GM18508 (cell line): ENCODE data around the gene ARRDC5.
"Not testable (repeated sequence)": the region's sequence is repeated elsewhere in the genome, so short reads cannot be mapped to it uniquely, and the experiment has no call there.

Experiments used
- ATAC-seq: cut with Tn5 transposase; IDR thresholded peaks from one replicate; pipeline ENCODE4 v1.9.1; 2021; ENCODE audit warnings: moderate number of reproducible peaks; ENCODE audit not compliant: insufficient read depth, unreplicated experiment

The ARRDC5 gene

DNA sequence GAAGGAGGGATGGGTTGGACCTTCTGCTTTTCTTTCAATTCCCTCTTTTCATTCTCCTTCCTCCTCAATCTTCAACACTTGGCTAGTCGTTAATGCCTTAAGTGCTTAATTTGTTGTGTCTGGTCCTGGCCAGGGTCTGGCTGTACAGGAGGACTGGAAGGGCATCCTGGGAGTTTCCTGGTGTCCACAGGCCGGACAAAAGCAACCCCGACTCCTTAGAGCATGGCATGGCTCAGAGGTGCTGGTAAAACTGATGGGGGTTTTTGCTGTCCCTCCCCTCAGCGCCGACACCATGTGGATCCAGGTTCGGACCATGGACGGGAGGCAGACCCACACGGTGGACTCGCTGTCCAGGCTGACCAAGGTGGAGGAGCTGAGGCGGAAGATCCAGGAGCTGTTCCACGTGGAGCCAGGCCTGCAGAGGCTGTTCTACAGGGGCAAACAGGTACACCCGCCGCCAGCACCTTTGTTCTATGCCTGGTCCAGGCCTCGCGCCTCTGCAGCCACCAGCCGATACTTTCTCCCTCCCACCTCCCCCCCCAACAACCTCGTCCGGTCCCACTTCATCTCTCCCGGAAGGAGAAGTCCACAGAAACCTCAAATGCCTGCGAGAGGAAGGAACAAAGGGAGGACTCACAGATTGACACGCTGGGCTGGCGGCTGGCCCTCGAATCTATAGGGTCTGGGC is 8.0 kb upstream of the ARRDC5 start:
- ATAC-seq, result no peak

DNA sequence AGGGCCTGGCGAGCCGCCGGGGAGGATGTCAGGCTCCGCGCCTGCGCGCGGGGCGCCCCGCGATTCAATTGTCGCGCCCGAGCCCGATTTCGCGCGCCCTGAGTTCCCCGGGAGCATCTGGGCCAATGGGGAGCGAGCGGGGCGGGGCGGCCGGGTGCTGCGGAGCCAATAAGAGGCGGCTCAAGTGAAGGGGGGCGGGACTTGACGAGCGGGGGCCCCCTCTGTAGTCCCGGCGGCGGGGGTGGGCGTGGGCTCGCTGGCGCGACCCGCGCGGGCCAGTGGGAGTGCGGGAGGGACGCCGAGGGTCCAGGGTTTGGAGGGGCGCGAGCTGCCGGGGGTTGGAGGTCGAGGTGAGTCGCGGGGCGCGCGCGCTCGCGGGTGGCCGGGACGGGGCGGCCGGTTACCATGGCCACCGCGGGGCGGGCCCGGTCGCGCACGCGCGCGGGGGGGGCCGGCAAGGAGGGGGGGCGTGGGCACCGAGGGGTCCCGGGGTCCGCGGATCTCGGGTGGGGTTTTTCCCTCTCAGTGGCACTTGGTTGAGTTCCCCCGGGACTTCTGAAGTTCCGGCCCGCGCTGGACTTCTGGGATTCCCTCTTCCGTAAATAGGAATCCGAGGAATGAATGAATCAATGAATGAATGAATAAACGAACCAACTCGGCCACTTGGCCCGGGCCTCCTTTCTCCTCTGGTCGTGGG is 7.3 kb upstream of the ARRDC5 start:
- no peak for ATAC-seq

- ATAC-seq, result no peak
These were observed 6.6 kb upstream of the ARRDC5 start, which contains the start of gene UHRF1 for GRCh38 chr19:4909156-4909896. Gene UHRF1, plus strand, starts transcription at chr19:4909501. Its CDS starts 1,385 bp downstream, at chr19:4910886.

DNA sequence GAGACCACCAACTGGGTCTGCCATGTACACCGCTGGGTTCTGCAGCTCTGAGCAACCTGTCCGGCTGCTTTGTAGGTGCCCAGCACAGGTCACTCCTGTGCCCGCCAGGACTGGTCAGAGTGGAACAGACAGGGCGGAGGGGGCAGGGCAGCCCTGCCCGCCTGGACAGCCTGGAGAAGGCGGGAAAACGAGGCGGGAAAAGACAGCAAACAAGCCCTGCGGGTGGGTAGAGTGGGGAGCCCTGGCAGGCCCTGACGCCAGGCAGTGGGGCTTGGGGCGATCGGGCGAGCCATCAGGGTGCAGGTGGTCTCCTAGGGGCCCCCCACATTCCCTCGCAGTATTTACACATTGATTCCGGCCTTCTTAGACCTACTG is 6.1 kb upstream of the ARRDC5 start:
- ATAC-seq, result no peak

DNA sequence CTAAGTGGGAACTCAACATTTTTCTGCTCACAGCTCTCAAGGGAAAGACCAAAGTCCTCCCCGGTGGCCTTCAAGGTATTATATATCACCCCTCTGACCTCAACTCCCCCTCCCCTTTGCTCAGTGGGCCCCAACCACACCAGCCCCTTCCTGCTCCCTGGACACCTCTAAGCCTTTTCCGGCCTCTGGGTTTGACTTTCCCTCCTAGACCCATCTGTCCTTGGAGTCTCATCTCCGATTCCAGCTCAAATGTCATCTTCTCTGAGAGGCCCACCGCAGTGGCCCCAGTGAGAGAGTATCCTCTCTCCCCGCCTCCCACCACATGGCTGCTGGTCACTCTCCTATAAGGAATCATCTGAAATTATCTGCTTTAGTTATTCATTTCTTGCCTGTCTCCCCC is 5.7 kb upstream of the ARRDC5 start:
- no peak for ATAC-seq

GRCh38 chr19:4906963-4907362 is 4.3 kb upstream of the ARRDC5 start:
- no peak for ATAC-seq

DNA sequence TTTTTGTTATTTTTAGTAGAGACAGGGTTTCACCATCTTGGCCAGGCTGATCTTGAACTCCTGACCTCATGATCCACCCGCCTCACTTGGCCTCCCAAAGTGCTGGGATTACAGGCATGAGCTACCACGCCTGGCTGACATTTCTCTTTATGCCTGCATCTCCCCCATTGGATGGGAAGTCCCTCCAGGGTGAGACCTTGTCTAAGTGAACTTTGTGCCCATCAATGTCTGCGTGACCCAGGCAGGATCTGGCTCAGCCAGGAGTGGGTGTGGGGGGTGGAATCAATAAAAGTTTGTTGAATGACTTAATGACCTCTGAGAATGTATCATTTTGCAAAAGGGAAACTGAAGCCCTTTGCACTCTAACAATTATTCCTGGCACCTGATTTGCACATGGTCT is 1.8 kb upstream of the ARRDC5 start:
- no peak for ATAC-seq

DNA sequence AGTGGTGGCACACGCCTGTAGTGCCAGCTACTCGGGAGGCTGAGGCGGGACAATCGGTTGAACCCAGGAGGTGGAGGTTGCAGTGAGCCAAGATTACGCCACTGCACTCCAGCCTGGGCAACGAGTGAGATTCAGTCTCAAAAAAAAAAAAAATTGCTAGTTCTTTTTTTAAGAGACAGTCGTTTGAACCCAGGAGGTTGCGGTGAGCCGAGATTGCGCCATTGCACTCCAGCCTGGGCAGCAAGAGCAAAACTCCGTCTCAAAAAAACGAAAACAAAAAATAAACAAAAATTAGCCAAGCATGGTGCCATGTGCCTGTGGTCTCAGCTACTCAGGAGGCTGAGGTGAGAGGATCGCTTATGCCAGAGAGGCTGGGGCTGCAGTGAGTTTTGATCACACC is 1.8 kb downstream of the ARRDC5 start:
- not testable (repeated sequence) for ATAC-seq

- no peak for ATAC-seq
These were observed 5.5 kb downstream of the ARRDC5 start for GRCh38 chr19:4897146-4897545.

- ATAC-seq, result no peak
These were observed 6.3 kb downstream of the ARRDC5 start for GRCh38 chr19:4896372-4896771.

DNA sequence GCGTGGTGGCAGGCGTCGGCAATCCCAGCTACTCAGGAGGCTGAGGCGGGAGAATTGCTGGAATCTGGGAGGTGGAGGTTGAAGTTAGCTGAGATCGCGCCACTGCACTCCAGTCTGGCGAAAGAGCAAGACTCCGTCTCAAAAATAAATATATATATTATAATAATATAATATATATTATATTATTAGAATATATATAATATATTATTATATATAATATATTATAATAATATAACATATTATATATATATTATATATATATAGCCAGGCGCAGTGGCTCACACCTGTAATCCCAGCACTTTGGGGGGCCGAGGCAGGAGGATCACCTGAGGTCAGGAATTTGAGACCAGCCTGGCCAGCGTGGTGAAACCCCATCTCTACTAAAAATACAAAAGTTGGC is 9.7 kb downstream of the ARRDC5 start:
- not testable (repeated sequence) for ATAC-seq

GRCh38 chr19:4891066-4891465 is 11.6 kb downstream of the ARRDC5 start:
- ATAC-seq, result no peak

GRCh38 chr19:4889034-4889815 is 13.5 kb downstream of the ARRDC5 start:
- no peak for ATAC-seq

DNA sequence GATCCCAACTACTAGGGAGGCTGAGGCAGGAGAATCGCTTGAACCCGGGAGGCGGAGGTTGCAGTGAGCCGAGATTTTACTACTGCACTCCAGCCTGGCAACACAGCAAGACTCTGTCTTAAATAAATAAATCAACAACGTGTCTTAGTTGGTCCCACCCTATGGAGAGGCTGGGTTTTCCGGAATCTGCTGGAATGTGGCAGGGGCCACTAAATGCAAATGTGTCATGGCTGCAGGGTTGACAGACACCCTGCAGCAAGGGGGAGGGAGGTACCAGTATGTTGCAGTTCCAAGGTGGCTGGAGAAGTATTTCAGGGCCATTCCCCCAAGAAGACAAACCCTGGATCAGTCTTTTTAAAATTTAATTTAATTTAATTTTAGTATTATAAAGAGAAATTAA is 14.9 kb downstream of the ARRDC5 start:
- ATAC-seq, result not testable (repeated sequence)

DNA sequence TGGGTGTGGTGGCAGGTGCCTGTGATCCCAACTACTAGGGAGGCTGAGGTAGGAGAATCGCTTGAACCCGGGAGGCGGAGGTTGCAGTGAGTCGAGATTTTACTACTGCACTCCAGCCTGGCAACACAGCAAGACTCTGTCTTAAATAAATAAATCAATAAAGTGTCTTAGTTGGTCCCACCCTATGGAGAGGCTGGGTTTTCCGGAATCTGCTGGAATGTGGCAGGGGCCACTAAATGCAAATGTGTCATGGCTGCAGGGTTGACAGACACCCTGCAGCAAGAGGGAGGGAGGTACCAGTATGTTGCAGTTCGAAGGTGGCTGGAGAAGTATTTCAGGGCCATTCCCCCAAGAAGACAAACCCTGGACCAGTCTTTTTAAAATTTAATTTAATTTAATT is 17.7 kb downstream of the ARRDC5 start:
- ATAC-seq, result not testable (repeated sequence)

GRCh38 chr19:4882874-4883273 is 19.8 kb downstream of the ARRDC5 start:
- ATAC-seq, result not testable (repeated sequence)

GRCh38 chr19:4879041-4879440 is 23.7 kb downstream of the ARRDC5 start:
- no peak for ATAC-seq

DNA sequence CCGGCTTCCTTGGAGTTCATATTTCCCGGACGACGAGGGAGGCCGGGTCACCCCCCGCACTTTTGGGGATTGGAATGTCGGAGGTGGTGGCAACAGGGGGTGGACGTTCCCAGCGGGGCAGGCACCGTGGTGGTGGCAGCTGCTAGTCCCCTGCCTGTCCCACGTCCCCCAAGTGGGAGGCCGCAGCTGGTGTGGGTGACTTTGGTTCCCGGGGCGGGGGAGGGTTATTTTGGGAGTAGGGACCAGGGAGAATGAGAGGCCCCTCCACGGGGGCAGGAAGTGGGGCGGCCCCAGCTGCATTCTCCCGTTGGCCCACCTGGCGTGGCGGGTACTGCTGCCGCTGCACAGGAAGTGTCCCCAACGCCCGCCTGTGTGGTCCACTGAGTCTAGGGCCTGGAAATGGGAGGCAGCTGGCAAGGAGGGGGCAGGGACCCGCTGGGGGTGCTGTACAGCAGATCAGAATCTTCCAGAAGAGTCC is 24.2 kb downstream of the ARRDC5 start:
- no peak for ATAC-seq

DNA sequence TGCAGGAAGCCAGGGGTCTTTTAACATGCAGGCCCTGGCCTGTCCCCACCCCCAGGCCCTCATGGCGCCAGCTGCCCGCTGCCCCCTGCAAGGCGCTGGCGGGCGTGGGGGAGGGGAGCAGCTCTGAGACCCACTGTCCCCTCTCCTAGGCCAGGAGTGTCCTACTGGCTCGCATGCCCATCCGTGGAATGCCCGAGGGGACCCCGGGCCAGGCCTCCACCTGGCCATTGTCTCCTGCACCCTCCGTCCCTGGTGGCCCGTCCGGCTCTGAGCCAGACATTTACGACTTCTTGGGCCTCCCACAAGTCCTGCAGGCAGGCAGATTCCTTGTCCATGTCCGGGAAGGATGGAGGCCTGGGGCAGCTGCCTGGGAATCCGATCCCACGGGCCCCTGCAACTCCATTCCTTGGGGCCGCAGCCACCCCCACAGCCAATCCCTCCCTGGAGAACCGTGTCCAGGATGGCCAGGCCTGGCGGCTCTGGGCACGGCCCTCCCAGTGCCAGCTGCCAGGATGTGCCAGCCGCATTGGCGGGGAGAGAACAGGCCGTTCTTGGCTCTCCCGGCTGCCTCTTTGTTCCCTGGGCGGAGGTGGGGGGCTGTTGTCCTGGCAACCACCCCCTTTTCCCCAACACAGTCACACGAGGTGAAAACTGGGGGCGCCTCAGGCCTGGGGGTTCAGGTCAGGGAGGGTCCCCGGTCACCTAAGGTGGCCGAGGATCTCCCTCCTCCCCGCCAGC is 24.8 kb downstream of the ARRDC5 start:
- ATAC-seq, result no peak

- ATAC-seq, result no peak
These were observed 28.8 kb downstream of the ARRDC5 start for GRCh38 chr19:4873930-4874329.
